NCI-H82 treated with DMSO at 0.1 percent for 48 hours (cell line): Measurements from ENCODE around the gene NEDD4L.

ENCODE experiments used
- DNase-seq: peaks from one replicate; lab custom pipeline; 2025; ENCODE audit not compliant: unreplicated experiment; lab: John Stamatoyannopoulos, UW

Gene NEDD4L

DNA sequence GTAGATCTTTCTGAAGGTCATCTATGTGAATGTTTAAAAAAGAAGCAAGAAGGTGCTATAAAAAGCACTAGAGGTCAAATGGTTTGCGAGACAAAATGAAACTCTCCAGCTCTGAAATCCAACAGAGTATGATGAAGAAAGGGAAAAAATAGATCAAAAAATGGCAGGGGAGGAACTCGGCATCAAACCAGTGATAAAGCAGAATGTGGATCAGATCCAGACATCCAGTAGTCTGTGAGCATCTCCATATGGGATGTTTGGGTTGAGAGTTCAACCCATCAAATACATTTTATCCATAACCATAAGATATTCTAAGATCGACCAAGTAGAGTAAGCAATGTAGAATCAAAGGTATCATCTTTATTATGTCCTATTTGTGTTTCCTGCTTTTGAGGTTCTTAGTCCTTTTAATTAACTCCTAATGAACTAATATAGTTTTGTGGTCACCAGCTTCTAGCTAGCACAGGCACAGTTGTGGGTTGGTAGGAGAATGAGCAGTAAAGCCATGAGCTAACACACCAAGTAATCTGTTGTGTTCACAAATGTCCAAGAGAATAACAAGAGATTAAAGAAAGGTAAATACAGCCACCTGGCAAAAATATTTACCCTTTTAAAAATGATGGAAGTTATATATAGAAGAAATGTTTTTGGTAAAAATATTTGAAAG is 160.9 kb downstream of the NEDD4L start:
- no peak for DNase-seq

DNA sequence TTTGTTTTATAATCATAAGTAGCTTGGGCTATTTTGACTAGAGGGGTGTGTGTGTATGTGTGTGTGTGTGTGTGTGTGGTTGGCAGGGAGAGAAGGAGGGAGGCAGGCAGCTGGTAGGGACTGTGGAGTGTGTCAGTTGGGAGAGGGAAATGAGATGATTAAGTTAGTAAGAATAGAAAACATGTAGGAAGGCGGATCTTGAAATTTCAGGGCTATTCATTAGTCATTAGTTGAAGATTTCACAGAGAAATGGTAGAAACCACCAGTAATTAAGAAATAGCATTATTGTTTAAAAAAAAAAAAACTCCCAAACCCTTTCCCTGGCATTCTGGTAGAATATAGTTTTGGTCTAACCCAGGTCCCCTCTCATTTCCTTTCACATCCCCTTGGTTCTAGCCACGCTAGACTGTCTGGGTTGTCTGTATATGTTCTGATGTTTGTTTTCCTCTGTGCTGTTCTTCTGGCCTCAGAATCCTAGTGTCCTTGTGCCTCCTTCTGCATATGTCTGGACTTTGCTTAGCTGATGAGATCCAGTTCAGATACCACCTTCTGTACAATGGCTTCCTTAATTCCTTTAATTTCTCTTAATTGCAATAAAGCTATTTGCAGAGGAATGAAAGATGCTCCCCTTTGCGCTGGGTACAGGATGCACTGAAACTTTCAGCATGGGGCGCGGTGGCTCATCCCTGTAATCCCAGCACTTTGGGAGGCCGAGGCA is 161.6 kb downstream of the NEDD4L start:
- DNase-seq = no peak

DNA sequence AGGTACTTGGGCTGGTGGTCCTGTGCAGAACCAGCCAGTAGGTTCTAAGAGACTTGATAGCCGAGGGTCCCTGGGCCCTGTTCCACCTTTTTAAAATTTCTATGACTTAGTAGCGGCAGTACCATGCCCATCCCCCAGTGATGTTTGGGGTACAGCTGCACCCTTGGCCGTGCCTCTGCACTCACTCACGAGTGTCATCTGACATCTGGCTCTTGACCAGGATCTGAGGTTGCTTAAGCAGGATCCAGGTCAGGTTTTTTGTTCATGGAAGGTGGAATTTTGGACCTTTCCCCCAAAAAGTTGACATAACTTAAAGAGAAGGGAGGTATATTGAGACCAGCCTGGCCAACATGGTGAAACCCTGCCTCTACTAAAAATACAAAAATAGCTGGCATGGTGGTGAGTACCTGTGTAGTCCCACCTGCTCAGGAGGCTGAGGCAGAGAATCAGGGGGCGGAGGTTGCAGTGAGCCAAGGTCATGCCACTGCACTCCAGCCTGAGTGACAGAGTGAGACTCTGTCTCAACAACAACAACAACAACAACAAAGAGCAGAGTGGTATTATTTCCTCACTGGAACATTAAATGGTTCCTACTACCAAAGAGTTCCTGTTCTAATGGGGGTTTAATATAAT is 163.6 kb downstream of the NEDD4L start:
- no peak for DNase-seq

- DNase-seq = no peak
Measured at GRCh38 chr18:58208207-58208932, 164.3 kb downstream of the NEDD4L start.

DNA sequence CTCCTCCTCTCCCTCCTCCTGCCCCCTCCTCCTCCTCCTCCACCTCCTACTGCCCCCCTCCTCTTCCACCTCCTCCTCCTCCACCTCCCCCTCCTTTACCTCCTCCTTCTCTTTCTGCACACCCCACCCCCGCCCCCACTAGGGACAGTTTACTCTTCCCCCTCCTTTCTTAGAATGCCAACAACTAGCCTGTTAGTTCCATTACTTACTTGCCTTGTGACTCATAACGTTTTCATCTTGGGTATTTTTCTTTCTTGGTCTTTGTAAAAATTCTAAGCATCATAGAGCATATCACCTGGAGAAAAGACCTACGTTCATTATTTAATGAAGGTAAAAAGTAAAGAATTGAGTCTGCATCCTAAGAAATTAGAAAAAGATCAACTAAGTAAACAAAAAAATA is 165.3 kb downstream of the NEDD4L start:
- DNase-seq = no peak

DNA sequence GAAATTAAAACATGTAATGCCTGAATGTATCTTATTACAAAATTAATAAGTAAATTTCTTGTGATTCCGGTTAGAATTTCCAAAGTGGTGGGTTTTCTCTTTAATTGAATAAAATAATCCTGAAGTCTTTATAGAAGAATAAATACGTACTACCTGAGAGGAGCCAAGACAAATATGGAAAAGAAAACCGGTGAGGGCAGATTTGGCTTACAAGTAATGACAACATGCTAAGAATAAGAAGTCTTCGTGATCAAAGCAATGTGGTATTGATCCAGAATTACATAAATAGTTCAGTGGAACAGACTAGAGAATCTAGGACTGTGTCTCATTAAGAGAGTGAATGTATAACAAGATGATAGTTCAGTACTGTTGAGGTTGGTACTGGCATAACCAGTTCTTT is 167.5 kb downstream of the NEDD4L start:
- DNase-seq = no peak

DNA sequence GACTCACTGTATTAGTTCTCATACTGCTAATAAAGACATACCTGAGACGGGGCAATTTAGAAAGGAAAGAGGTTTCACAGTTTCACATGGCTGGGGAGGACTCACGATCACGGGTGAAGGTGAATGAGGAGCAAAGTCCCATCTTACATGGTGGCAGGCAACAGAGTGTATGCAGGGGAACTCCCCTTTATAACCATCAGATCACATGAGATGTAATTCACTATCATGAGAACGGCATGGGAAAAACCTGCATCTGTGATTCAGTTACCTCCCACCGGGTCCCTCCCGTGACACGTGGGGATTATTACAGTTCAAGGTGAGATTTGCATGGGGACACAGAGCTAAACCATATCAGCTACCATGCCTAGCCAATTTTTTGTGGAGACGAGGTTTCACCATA is 168.2 kb downstream of the NEDD4L start:
- no peak for DNase-seq

DNA sequence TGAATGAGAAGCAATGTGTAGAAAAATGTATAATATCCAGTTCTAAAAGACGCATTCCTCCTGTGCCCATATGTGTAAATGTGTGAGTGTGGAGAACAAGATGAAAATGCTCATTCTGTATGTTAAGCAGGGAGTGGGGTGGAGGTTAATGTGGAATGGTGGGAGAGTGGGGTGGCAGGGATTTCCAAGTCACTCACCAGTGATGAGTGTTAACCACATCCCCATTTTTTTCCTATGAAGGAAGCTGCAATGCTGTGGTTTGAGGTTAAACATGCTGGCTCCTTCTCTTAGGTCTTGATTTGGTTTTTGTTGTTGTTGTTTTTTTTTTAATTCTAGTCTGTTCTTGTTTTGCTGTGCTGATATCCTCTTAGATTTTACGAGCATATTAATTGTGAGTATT is 169.4 kb downstream of the NEDD4L start:
- DNase-seq = no peak

DNA sequence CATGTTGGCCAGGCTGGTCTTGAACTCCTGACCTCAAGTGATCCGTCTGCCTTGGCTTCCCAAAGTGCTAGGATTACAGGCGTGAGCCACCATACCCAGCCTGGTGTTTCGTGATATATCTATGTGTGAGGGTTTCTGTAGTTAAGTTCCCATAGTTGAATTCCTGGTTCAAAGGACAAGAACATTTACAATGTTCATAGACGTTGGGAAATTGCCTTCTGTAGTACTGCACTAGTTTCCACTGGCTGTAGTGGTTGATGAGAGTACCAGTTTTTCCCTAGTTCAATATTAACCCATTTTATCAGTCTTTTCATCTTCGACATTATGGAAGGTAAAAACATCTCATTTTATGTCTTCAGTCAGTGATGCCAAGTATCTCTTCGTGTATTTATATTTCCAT is 171.0 kb downstream of the NEDD4L start:
- DNase-seq = no peak

DNA sequence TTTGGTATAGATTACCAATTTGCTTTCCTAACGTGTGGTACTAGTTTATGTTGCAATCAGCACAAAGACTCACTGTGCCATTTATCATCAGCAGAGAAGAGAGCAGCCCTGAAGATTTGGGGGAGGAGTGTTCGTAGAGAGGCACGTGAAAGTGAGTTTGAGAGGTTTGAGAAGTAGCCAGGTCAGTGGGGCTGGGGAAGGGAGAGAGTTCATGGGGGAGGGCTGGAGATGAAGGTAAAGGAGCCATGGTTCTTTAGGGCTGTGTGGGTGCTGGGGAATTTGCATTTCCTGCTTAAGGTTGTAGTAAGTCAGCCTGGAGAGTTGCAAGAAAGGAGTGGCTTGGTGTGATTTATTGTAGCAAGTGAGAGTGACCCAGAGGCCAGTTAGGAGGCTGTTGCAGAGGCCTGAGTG is 172.1 kb downstream of the NEDD4L start:
- no peak for DNase-seq

DNA sequence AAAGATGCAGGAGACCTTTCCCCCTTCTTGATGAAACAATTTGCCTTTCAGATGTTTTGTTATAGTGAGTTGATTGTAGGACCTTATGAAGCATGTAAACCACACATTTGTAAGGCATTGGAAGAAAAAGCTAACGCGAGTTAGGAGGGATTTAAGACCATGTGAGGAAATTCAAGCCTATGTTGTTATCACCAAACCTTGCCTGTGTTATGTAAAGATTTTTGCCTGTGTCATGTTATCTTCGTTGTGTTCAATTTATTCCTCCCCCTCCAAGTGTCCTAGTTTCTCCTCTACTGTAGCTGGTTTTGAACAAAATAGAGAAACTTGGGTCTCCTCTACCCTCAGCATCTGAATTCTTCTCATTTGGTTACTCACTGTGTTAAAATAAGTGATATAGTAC is 173.0 kb downstream of the NEDD4L start:
- no peak for DNase-seq

GRCh38 chr18:58218117-58218516 is 174.1 kb downstream of the NEDD4L start:
- DNase-seq = no peak

DNA sequence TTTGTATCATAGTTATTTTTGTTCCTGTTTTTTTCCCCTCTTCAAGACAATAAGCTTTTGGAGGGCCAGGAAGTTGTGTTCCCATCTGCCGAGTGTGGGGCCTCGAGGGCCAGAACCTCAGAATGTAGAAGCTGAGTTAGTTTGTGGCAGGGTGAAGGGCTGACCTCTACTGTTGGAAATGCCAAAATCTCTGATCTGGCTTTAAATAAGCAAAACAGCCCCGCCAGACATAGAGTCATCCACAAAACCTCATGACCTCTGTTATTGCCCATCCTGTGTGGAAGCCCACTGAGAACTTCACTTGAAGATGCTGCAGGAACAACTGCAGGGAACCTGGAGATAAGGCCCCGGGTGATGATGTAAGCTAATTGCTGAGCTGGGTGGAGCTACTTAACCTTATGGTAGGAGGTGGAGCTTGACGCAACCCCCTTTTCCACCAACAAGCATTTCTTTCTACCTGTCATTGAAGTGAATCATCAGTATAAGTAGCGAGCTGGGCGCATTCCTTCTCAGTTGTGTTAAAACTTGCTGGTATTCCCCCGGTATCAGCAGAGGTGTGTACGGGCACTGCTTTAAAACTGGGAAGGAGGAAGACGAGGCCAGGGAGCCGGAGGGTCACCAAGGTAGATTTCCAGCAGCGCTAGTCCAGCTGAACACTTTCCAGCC is 177.2 kb downstream of the NEDD4L start:
- DNase-seq = no peak

DNA sequence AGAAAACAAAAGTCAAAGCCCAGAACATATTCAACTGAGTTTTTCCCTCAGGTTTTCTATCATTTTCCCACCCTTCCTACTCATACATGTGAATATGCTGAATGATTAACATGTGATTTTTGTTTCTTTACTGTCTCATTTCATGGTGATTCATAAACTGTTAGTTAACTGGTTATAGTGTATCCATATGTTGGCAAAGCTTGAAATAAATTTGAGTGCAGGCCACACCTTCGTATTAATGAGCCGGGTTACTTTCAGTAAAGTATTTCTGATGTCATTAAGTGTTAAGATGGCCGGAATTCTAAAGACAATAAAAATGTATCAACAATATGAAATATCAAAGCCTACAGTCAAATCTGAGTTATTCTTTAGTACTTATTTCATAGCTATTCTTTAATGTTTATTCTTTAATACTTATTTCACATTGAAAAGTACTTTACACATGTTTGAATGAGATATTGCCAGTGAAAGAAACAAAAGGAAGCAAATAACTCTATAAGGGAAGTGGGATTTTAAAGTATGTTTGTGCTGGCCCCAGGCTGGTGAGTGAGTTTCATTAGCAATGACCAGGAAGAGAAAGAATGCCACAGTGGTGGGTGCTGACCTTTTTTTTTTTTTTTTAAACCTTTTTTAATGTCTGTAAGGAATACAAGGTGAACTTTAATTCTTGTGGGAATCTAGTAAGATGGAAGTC is 178.6 kb downstream of the NEDD4L start:
- DNase-seq = no peak

DNA sequence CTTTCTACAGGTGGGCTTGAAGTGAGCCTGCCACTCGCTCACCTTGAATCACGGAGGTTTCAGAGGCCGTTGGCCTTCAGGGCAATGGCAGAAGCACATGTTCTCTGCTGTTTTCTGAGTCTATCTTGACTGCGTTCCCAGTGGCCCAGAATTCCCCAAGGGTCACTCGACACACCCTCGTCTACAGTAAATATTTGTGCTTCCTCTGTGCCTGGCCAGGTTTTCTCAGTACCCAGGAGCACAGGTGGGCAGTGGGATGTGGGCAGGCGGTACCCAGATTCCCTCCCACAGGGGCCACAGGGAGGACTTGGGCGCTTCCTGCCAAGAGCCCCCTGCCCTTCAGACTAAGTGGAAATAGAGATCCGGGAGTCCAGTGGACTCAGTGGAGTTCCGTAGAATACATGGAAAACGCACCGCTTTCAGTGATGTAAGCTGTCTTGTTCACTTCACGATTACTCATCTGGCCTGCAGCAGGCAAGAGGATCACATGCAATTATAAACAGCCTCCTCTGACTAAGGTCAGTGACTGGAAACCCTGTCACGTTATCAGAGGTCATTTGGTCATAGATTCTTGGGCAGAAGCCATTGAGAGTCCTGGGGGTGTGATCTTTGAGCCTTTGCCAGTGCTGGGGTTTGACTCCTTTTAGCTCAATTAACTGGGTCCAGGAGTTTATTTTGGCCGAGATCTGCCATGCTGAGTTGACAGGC is 179.8 kb downstream of the NEDD4L start:
- no peak for DNase-seq

DNA sequence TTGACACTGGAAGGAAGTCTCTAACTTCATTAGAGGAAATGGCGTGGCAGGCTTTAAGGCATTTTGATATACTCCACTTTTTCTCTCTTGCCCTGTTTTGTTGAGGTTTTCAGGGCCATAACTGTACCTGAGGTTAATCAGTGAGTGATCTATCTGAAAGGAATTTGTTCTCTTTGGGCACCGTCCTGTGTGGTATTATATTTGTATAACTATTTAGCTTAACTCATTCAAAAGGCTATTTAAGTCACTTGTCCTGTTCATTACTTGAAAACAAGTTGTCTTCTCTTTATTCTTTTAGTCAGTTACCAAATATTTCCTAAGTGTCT is 180.4 kb downstream of the NEDD4L start:
- DNase-seq = no peak

DNA sequence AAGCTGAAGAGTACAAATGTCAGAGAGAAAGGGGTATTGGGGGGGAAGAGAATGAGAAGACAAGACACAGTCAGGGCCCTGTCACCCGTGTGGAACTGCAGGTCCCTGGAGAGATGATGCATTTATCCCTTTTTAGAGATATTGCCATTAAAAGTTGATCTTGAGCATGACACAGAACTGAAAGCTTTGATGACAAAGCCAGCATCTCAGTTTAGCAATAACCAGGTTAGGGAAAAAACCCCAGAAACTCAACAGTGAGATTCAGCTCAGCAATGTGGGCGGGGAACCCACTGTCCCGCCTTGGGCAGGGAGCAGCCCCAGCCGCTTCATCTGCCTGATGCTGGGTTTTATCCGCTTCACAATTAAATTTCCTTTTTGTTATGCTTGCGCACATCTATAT is 181.1 kb downstream of the NEDD4L start:
- DNase-seq = no peak

- no peak for DNase-seq
Measured at GRCh38 chr18:58226429-58226828, 182.4 kb downstream of the NEDD4L start.

DNA sequence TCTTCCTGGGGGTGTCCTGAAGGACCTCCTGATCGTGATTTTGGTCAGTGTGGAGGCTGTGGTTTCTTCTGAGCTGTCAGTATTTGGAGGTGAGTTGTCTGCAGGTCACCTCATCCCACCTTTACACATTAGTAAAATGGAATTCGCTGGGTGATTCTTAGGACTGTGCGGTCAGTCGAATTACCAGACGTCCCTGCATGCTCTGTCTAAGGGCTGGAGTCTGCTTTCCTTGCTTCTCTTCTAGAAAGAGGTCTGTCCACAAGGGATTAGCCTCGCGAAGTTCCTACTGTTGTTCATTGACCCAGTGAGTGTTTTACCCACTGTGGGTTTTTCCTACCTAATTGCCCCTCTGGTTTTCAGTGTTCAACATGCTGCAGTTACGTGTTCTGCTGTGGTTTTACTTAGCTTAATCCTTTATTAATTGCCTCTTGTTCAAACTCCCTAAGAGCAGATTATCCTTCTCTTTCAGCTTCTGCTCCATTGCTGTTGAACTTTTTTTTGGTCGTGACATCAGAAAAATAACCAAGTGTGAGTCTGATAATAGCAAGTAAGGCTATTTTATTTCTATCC is 183.4 kb downstream of the NEDD4L start:
- peak; percentile 75 for DNase-seq

DNA sequence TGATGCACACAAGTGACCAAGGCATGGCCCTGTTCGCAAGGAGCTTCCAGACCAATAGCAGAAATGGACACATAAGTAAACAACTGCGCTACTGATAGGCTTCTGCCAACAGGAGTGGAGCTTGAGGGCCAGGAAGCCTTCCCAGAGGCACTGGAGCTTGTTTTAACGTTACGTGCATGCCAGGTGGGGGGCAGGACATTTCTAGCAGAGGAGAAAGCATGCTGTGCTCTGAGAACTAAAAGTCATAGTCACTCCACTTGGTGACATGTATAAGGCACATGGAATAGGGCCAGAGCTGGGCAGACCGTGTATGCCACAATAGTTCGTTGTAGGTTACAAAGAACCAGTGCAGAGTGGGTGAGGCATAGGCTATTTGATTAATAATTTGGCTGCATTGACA is 184.2 kb downstream of the NEDD4L start:
- no peak for DNase-seq
